Epithelial cell of prostate (primary cell): Measurements from ENCODE around the gene KCNH8.

ENCODE experiments used
- DNase-seq: peaks from one replicate; pipeline ENCODE4 v3.0.0-alpha.2; 2011; ENCODE audit warnings: low read depth, low spot score
- H3K27ac ChIP-seq: fragments of 450-650 bp; 2 replicates; pipeline ENCODE4 v1.5.1; 2017; ENCODE audit warnings: mild to moderate bottlenecking

Gene KCNH8

GRCh38 chr3:19446687-19447086, 298.4 kb downstream of the KCNH8 start:
- no peak overlapping the region for H3K27ac ChIP-seq
- DNase-seq, result no peak

GRCh38 chr3:19455546-19455945, 307.2 kb downstream of the KCNH8 start:
- H3K27ac ChIP-seq, result no peak overlapping the region
- no peak for DNase-seq

GRCh38 chr3:19456738-19457137, 308.4 kb downstream of the KCNH8 start:
- no peak for DNase-seq
- peak overlapping the region; percentile 16 for H3K27ac ChIP-seq

GRCh38 chr3:19457449-19457848, 309.1 kb downstream of the KCNH8 start:
- peak; percentile 81 for DNase-seq
- peak overlapping the region; percentile 16 for H3K27ac ChIP-seq

GRCh38 chr3:19467761-19468160, 319.5 kb downstream of the KCNH8 start:
- DNase-seq, result peak; percentile 2
- no peak overlapping the region for H3K27ac ChIP-seq

- H3K27ac ChIP-seq, result no peak overlapping the region
- DNase-seq, result no peak
Measured at GRCh38 chr3:19471138-19471537, 322.8 kb downstream of the KCNH8 start.

GRCh38 chr3:19473971-19474580, 325.8 kb downstream of the KCNH8 start:
- DNase-seq, result no peak
- no peak overlapping the region for H3K27ac ChIP-seq

GRCh38 chr3:19476281-19476680, 328.0 kb downstream of the KCNH8 start:
- H3K27ac ChIP-seq, result no peak overlapping the region
- no peak for DNase-seq

- no peak overlapping the region for H3K27ac ChIP-seq
- DNase-seq, result no peak
Measured at GRCh38 chr3:19485267-19485666, 337.0 kb downstream of the KCNH8 start.

- no peak for DNase-seq
- no peak overlapping the region for H3K27ac ChIP-seq
Measured at GRCh38 chr3:19487386-19487785, 339.1 kb downstream of the KCNH8 start.

GRCh38 chr3:19488939-19489338, 340.6 kb downstream of the KCNH8 start:
- H3K27ac ChIP-seq, result no peak overlapping the region
- DNase-seq, result no peak

GRCh38 chr3:19489936-19490335, 341.6 kb downstream of the KCNH8 start:
- no peak overlapping the region for H3K27ac ChIP-seq
- no peak for DNase-seq

GRCh38 chr3:19506171-19506570, 357.9 kb downstream of the KCNH8 start:
- DNase-seq, result no peak
- H3K27ac ChIP-seq, result no peak overlapping the region

GRCh38 chr3:19522305-19522704, 374.0 kb downstream of the KCNH8 start:
- no peak for DNase-seq
- H3K27ac ChIP-seq, result no peak overlapping the region

GRCh38 chr3:19526071-19526470, 377.8 kb downstream of the KCNH8 start:
- H3K27ac ChIP-seq, result no peak overlapping the region
- no peak for DNase-seq

- no peak for DNase-seq
- no peak overlapping the region for H3K27ac ChIP-seq
Measured at GRCh38 chr3:19527746-19528145, 379.4 kb downstream of the KCNH8 start.

GRCh38 chr3:19531426-19531825, 383.1 kb downstream of the KCNH8 start:
- H3K27ac ChIP-seq, result no peak overlapping the region
- no peak for DNase-seq

- H3K27ac ChIP-seq, result no peak overlapping the region
- no peak for DNase-seq
Measured at GRCh38 chr3:19539518-19540392, 391.4 kb downstream of the KCNH8 start.

GRCh38 chr3:19540464-19540863, 392.2 kb downstream of the KCNH8 start:
- no peak for DNase-seq
- H3K27ac ChIP-seq, result no peak overlapping the region

GRCh38 chr3:19541284-19541683, 393.0 kb downstream of the KCNH8 start:
- no peak overlapping the region for H3K27ac ChIP-seq
- DNase-seq, result no peak

GRCh38 chr3:19543212-19543841, 395.0 kb downstream of the KCNH8 start:
- DNase-seq, result no peak
- no peak overlapping the region for H3K27ac ChIP-seq
